Renal pelvis (tissue), 4 donors: Measurements from ENCODE around the gene CENPC. TPM values are rescaled to one million over a fixed set of nuclear protein-coding genes. Genes with fewer than 3 reads are reported as not detected.
"Not testable (repeated sequence)": the region's sequence is repeated elsewhere in the genome, so short reads cannot be mapped to it uniquely, and the experiment has no call there.

ENCODE experiments used
- DNase-seq: peaks from one replicate; pipeline ENCODE4 v3.0.0-alpha.2; 2013
- polyA plus RNA-seq, 3 donors: library from polyadenylated mRNA; unstranded; fragments of 120-200 nt; gene quantifications; one replicate each; pipeline ENCODE4 v1.2.1, GENCODE V29; 2013; ENCODE audit not compliant: insufficient read length in 3 of 3

CENPC gene
- polyA plus RNA-seq, 3 donors: 22.7 to 27.9 (median 27.9) TPM

GRCh38 chr4:67475155-67475554, 70.1 kb downstream of the CENPC start:
- no peak for DNase-seq

GRCh38 chr4:67470871-67471270, 74.4 kb downstream of the CENPC start:
- no peak for DNase-seq

- no peak for DNase-seq
Observed at GRCh38 chr4:67468830-67469229, 76.5 kb downstream of the CENPC start.

GRCh38 chr4:67466751-67467150, 78.6 kb downstream of the CENPC start:
- no peak for DNase-seq

- no peak for DNase-seq
Observed at GRCh38 chr4:67465763-67466052, 79.6 kb downstream of the CENPC start.

GRCh38 chr4:67465032-67465762, 80.1 kb downstream of the CENPC start:
- no peak for DNase-seq

GRCh38 chr4:67460574-67460973, 84.7 kb downstream of the CENPC start:
- DNase-seq: no peak

GRCh38 chr4:67459164-67459563, 86.1 kb downstream of the CENPC start:
- no peak for DNase-seq

GRCh38 chr4:67456577-67457196, 88.6 kb downstream of the CENPC start:
- DNase-seq: no peak

GRCh38 chr4:67452846-67453205, 92.5 kb downstream of the CENPC start:
- DNase-seq: not testable (repeated sequence)

GRCh38 chr4:67452100-67452845, 93.0 kb downstream of the CENPC start:
- DNase-seq: no peak

GRCh38 chr4:67451464-67451863, 93.8 kb downstream of the CENPC start:
- DNase-seq: no peak

- DNase-seq: no peak
Observed at GRCh38 chr4:67448621-67449020, 96.7 kb downstream of the CENPC start.

GRCh38 chr4:67447873-67448272, 97.4 kb downstream of the CENPC start:
- no peak for DNase-seq

GRCh38 chr4:67446811-67447210, 98.5 kb downstream of the CENPC start:
- no peak for DNase-seq

- DNase-seq: not testable (repeated sequence)
Observed at GRCh38 chr4:67445881-67446280, 99.4 kb downstream of the CENPC start.

GRCh38 chr4:67438975-67439374, 106.3 kb downstream of the CENPC start:
- DNase-seq: no peak

GRCh38 chr4:67437974-67438713, 107.2 kb downstream of the CENPC start:
- DNase-seq: no peak

- DNase-seq: no peak
Observed at GRCh38 chr4:67436742-67437141, 108.6 kb downstream of the CENPC start.

- DNase-seq: no peak
Observed at GRCh38 chr4:67430989-67431388, 114.3 kb downstream of the CENPC start.

GRCh38 chr4:67428819-67429218, 116.5 kb downstream of the CENPC start:
- DNase-seq: no peak
